NCI-H460 (cell line): Measurements from ENCODE around the gene ENKD1. TPM values are rescaled to one million over a fixed set of nuclear protein-coding genes. Genes with fewer than 3 reads are reported as not detected.

ENCODE experiments used
- DNase-seq: peaks from one replicate; pipeline ENCODE4 v3.0.0-alpha.2; 2016; ENCODE audit warnings: low read depth; ENCODE audit errors: extremely low read depth
- total RNA-seq: library from RNA; depleted of rRNA; stranded (reverse); fragments of >200 nt; shearing (Covaris generic); gene quantifications from 2 replicates; pipeline ENCODE4 v1.2.3, GENCODE V29; 2014

The ENKD1 gene
- total RNA-seq, 1 experiment from 2014 or later, result 10.4 TPM

DNA sequence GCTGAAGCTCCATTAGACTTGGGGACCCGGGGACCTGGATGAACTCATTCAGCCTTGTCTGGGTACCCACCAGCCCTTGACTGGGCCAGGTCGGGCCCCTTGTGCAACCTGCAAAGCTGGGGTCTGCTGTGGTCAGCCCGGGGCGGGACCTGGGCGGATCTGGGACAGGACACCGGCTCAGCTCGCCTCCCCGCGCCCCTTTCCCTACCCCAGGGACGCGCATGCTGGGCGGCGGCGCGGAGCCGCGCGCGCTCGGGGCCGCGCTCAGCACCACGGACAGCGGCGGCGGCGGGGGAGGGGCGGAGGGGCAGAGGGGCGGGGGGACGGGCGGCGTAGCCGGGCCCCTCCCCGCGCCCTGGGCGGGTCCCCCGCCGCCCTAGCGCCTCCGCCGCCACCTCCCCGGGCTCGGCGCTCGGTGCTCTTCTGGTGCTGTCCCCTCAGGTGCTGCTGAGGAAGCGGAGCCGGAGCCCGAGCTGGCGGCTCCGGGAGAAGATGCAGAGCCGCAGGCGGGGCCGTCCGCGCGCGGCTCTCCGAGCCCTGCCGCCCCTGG, 13.9 kb downstream of the ENKD1 start:
- peak; percentile 46 for DNase-seq

GRCh38 chr16:67651847-67652246, 14.7 kb downstream of the ENKD1 start:
- no peak for DNase-seq

- DNase-seq, result no peak
Observed at GRCh38 chr16:67651039-67651438, 15.5 kb downstream of the ENKD1 start.

GRCh38 chr16:67650023-67650422, 16.5 kb downstream of the ENKD1 start:
- no peak for DNase-seq

DNA sequence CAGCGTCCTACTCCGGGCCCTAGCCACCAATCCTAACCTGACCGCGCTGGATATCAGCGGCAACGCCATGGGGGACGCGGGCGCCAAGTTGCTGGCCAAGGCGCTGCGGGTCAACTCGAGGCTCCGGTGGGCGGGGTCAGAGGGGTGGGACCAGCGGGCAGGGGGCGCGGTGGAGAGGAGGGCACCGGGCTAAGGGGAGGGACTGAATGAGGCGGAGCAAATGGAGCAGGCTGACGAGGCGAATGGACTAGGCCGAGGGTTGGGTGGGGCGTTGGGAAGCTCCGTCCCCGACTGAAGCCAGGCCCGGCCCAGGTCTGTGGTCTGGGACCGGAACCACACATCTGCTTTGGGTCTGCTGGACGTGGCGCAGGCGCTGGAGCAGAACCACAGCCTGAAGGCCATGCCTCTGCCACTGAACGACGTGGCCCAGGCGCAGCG, 17.0 kb downstream of the ENKD1 start:
- no peak for DNase-seq

GRCh38 chr16:67648764-67649407, 17.7 kb downstream of the ENKD1 start:
- DNase-seq, result no peak

- DNase-seq, result no peak
Observed at GRCh38 chr16:67648088-67648763, 18.3 kb downstream of the ENKD1 start.

GRCh38 chr16:67647681-67648080, 18.9 kb downstream of the ENKD1 start:
- no peak for DNase-seq

DNA sequence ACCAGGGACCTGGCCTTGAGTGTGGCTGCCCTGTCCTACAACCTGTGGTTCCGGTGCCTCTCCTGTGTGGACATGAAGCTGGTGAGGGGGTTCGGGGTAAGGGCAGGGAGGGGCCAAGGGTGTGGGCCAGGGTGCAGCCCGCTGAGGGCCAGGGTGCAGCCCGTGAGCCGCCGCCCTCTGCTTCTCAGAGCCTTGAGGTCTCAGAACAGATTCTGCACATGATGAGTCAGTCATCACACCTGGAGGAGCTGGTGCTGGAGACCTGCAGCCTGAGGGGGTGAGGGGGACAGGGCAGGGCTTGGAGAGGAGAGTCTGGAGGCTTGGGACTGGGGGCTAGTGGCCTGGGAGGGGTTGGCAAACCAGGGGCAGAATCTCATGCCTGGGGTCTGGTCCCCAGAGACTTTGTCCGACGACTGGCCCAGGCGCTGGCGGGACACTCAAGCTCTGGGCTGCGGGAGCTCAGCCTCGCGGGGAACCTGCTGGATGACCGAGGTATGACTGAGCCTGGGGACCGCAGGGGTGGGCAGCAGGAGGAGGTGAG, 19.4 kb downstream of the ENKD1 start:
- no peak for DNase-seq

GRCh38 chr16:67645397-67646121, 21.0 kb downstream of the ENKD1 start:
- no peak for DNase-seq

DNA sequence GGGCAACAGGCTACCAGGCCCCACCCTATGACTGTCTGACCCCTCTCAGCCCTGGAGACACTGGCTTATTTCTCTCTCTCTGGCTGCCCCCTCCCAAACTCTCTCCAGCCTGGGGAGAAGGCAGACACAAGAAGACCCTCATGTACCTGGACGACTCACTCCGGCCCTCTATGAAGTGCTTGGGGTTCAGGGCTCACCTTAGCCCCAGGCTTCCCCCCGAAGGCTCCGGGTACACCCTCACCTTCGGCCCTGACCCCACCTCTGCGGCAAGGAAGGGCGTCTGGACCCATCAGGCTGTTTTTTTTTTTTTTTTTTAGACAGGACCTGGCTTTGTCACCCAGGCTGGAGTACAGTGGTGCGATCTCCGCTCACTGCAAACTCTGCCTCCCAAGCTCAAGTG, 22.5 kb downstream of the ENKD1 start:
- DNase-seq, result no peak

- DNase-seq, result no peak
Observed at GRCh38 chr16:67641779-67642708, 24.5 kb downstream of the ENKD1 start.

DNA sequence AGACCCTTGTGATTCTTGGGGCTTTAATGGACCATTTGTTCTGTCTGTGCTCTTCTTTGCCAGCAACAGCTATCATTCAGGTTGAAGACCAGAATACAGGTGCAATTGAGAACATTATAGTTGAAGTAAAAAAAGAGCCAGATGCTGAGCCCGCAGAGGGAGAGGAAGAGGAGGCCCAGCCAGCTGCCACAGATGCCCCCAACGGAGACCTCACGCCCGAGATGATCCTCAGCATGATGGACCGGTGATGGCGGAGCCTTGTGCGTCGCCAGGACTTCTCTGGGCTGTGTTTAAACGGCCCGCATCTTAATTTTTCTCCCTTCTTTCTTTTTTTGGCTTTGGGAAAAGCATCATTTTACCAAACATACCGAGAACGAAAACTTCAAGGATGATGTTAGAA, 28.9 kb downstream of the ENKD1 start:
- DNase-seq, result no peak

GRCh38 chr16:67636713-67637112, 29.8 kb downstream of the ENKD1 start:
- DNase-seq, result no peak

DNA sequence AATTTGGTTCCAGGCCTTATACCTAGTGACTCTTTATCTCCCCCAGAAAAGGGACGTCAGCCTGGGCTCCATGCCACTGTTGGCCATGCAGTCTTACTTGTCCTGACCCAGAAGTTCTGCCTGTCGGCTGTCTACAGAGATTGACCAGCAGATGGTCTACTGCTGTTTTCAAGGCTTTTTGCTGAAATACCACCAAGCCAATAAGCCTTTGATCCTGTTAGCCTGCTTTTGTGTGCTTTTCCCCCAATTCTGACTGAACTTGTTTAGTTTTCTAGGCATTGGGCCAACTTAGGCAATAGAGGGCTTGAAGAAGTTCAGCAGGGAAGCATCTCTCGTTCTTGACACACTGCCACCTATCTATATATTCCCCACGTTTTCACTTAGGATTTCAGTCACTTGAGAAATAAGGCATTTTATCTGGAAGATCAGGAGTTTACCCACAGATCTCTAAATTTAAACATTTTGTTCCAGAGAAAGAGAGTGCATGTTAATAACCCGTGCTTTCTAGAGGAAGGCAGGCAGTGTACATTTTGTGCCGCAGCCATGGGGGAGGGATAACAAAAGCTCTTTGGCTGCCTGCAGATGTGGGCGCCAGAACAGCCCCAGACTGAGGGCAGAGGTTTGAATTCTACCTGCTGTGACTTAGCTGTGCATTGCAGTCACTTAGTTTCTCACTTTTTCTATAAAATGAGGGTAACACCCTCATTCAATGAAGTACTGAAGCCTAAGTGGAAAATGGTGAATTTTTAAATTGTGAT, 34.0 kb downstream of the ENKD1 start:
- DNase-seq, result no peak

- no peak for DNase-seq
Observed at GRCh38 chr16:67628216-67628615, 38.3 kb downstream of the ENKD1 start.

GRCh38 chr16:67613808-67614207, 52.7 kb downstream of the ENKD1 start:
- no peak for DNase-seq
